ENCODE measurements around the gene ENTPD7. TPM values are rescaled to one million over a fixed set of nuclear protein-coding genes. Genes with fewer than 3 reads are reported as not detected.

Gene ENTPD7
- total RNA-seq, 6 experiments from 2014 or later, result 11.1 to 17.0 (median 13.6) TPM

- Mint-ChIP-seq H3K4me3 (no peak overlapping the region), H3K36me3 (ENCODE audit: low read depth) (peaks cover 47% of the 10 kb centered on the region), H3K9me3 (no peaks in the 10 kb centered on the region), H3K27me3 (ENCODE audit: insufficient read depth) (no peaks in the 10 kb centered on the region), H3K27ac (peak overlapping the region; percentile 69), H3K4me1 (ENCODE audit: low read depth) (peaks cover 49% of the 10 kb centered on the region)
- TF ChIP-seq CTCF (IDR thresholded peaks at IDR 0.05), result no peak
- peak; percentile 82 for DNase-seq
Measured at GRCh38 chr10:99681553-99681952, 22.2 kb downstream of the ENTPD7 start.

DNA sequence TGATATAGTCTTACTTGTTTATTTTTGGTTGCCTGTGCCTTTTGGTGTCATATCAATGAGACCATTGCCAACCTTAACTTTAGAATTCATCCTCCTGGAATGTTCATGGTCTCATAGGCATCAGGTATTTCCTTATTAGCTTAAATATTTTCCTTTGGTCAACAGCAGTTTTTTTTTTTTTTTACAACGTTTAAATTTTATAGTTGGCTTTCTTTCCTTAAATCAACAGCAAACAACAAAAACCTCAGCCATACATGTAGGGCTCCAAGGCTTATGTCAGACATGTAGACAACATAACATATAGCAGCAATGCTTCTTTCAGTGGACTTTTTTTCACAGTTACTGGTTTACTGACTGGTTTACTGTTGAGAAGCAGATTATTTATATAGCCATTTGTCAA, 22.7 kb downstream of the ENTPD7 start:
- H3K36me3 Mint-ChIP-seq (ENCODE audit: low read depth), result peaks cover 45% of the 10 kb centered on the region
- H3K27ac Mint-ChIP-seq, result peak overlapping the region; percentile 69

GRCh38 chr10:99682752-99683151, 23.4 kb downstream of the ENTPD7 start:
- Mint-ChIP-seq H3K36me3 (ENCODE audit: low read depth) (peaks cover 41% of the 10 kb centered on the region), H3K4me1 (ENCODE audit: low read depth) (peaks cover 43% of the 10 kb centered on the region), H3K4me3 (no peak overlapping the region), H3K27me3 (ENCODE audit: insufficient read depth) (peaks cover 2% of the 10 kb centered on the region; the same call in 1 of the 2 replicates), H3K9me3 (no peaks in the 10 kb centered on the region), H3K27ac (peak overlapping the region; percentile 3; the same call in 1 of the 2 replicates)
- no peak for DNase-seq
- peak; percentile 43; the same call in 1 of the 2 replicates for TF ChIP-seq CTCF (IDR thresholded peaks at IDR 0.05)

More for the DNA sequence above, 22.7 kb downstream of the ENTPD7 start:
- no peak for DNase-seq
- Mint-ChIP-seq H3K4me1 (ENCODE audit: low read depth) (peaks cover 44% of the 10 kb centered on the region), H3K9me3 (no peaks in the 10 kb centered on the region), H3K27me3 (ENCODE audit: insufficient read depth) (no peaks in the 10 kb centered on the region), H3K4me3 (no peak overlapping the region)
- no peak for TF ChIP-seq CTCF (IDR thresholded peaks at IDR 0.05)

DNA sequence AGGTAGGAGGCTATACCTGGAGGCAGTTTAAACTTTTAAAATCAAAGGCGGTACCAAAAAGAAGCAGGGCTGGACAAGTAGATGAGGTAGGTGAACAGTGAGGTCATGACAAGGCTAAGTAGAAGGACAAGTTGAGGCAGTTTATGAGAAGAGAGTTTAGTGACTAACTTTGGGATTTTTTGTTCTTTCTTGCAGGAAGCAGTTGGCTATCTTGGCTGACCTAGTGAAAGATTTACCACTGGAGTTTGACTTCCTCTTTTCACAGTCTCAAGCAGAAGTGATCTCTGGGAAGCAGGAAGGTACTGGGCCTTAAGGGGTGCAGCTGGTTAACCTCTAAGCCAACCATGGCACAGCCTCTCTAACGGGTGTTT, 26.3 kb downstream of the ENTPD7 start:
- no peak for DNase-seq
- no peak for TF ChIP-seq CTCF (IDR thresholded peaks at IDR 0.05)
- Mint-ChIP-seq H3K9me3 (no peaks in the 10 kb centered on the region), H3K27me3 (ENCODE audit: insufficient read depth) (peaks cover 2% of the 10 kb centered on the region; the same call in 1 of the 2 replicates), H3K4me1 (ENCODE audit: low read depth) (peaks cover 65% of the 10 kb centered on the region), H3K36me3 (ENCODE audit: low read depth) (peaks cover 48% of the 10 kb centered on the region), H3K4me3 (no peak overlapping the region), H3K27ac (no peak overlapping the region; the same call in 1 of the 2 replicates)

GRCh38 chr10:99689461-99689860, 30.2 kb downstream of the ENTPD7 start:
- peak; percentile 41 for DNase-seq
- H3K4me3 Mint-ChIP-seq, result peak overlapping the region; percentile 19; the same call in 1 of the 2 replicates
- peaks cover 65% of the 10 kb centered on the region for H3K4me1 Mint-ChIP-seq (ENCODE audit: low read depth)
- H3K27me3 Mint-ChIP-seq (ENCODE audit: insufficient read depth), result peaks cover 2% of the 10 kb centered on the region; the same call in 1 of the 2 replicates
- H3K36me3 Mint-ChIP-seq (ENCODE audit: low read depth), result peaks cover 64% of the 10 kb centered on the region
- H3K27ac Mint-ChIP-seq, result peak overlapping the region; percentile 52
- TF ChIP-seq CTCF (IDR thresholded peaks at IDR 0.05), result no peak
- H3K9me3 Mint-ChIP-seq, result no peaks in the 10 kb centered on the region

Data from HFFc6 (cell line).